Right renal cortex interstitium (tissue), 3 donors: ENCODE results near the gene CD93. TPM values are rescaled to one million over a fixed set of nuclear protein-coding genes. Genes with fewer than 3 reads are reported as not detected.

ENCODE experiments used
- DNase-seq, 3 donors: peaks; one replicate each; pipeline ENCODE4 v3.0.0-alpha.2; 2013; ENCODE audit warnings: low read depth in 3 of 3, low spot score in 2 of 3
- polyA plus RNA-seq, 3 donors: library from polyadenylated mRNA; unstranded; fragments of 120-200 nt; gene quantifications; one replicate each; pipeline ENCODE4 v1.2.1, GENCODE V29; 2013; ENCODE audit not compliant: insufficient read length in 3 of 3

Gene CD93
- polyA plus RNA-seq, 3 donors, result 39.5 to 44.4 (median 44.3) TPM

DNA sequence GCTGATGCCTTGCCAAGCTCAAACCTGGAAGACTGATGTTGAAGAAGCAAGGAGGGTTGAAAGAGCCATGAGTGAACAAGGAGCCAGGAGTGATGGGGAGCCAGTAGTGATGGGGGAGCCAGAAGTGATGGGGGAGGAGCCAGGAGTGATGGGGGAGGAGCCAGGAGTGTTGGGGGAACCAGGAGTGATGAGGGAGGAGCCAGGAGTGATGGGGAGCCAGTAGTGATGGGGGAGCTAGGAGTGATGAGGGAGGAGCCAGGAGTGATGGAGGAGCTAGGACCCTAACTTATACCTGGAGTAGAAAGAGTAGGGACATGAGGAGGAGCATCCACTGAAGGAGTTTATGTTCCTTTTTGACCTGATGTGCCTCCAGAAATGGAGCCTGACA lies 14.6 kb upstream of the CD93 start:
- DNase-seq, result no peak

- no peak for DNase-seq
These were observed 13.9 kb upstream of the CD93 start for GRCh38 chr20:23099791-23100719.

DNA sequence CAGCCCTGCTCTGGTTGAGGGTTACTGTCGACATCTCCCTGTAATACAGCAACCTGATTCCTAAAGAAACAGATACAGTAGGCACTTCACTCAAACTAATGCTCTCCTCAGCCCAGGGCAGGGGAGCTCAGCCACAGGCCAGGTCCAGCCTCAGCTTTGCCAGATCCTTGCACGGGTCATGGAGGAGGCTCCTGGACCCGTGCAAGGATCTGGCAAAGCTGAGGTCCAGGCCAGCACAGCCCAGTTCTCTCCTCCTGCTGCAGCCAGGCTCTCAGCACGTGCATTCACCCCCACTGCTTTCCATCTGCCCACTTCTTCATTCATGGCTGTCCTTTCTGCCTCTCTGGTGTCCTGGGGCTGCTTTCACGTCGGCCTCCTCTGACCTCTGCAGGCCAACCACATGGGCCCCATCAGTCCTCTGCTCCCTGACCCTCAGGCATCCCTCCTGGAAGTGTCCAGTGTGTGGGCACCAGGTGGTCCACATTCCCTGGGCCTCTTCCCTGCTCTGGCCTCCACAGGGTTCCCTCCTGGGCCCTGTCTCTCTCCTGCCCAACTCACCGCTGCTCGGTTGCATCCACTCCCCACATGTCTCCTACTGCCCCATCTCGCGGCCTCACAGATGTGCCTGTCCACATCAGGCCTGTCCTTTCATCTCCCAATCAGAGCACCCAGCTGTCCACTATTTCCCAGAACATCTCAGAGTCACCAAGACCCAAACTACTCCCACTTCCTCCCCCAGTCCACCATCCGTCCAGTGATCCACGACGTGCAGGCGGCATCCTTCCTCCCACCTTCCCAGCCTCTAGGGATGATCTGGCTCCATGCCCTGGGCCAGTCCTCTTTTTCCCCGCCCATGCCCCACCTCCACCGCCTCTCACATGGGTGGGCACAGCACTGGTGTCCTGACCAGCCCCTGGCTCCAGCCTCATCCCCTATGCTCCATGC lies 11.8 kb upstream of the CD93 start:
- DNase-seq, result no peak

DNA sequence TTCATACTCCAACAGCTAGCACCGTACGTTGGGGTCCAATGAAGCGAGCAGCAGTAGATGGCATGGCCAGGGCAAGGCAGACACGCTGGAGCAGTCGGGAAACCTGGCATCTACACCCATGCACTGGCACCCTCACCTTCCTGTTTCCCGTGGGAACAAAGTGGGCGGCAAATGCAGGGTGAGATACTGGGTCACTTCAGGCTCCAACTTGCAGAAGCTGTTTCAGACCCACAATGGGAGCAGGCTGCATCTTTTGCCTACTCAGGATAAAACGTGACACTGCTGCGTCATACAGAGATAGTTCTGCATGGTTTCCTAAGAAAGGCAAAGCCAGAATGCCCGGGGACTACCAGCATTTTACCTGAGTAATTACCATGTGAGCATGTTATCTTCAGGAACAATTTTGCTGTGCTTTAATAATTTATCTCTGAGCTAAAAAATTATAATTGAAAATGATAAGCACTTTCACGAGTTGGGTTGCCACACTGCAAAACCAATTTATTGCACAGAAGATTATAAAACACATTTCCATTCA lies 10.9 kb upstream of the CD93 start:
- no peak for DNase-seq

GRCh38 chr20:23096097-23096496 lies 10.0 kb upstream of the CD93 start:
- no peak for DNase-seq

- DNase-seq, result no peak
These were observed 9.4 kb upstream of the CD93 start for GRCh38 chr20:23095499-23095898.

GRCh38 chr20:23094927-23095326 lies 8.8 kb upstream of the CD93 start:
- DNase-seq, result no peak

GRCh38 chr20:23094213-23094896 lies 8.2 kb upstream of the CD93 start:
- no peak for DNase-seq

DNA sequence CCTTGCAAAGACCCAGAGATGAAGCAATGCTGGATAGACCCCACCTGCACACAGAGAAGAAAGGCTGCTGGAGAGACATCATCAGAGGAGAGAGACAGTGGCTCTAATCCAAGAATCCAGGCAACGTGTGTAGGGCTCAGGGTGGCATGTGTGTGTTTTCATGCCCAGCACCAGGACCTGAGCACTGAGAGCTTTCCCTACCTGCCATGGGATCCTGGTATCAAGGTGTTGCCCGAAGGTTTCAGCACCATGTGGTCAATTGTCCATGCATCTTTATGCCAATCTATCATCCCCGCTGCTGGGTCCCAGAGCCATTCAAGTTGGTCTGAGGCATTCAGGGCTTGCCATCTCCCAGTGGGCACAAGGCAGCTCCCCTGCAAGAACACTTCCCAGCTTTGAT lies 7.5 kb upstream of the CD93 start:
- DNase-seq, result no peak

GRCh38 chr20:23092861-23093495 lies 6.9 kb upstream of the CD93 start:
- no peak for DNase-seq

DNA sequence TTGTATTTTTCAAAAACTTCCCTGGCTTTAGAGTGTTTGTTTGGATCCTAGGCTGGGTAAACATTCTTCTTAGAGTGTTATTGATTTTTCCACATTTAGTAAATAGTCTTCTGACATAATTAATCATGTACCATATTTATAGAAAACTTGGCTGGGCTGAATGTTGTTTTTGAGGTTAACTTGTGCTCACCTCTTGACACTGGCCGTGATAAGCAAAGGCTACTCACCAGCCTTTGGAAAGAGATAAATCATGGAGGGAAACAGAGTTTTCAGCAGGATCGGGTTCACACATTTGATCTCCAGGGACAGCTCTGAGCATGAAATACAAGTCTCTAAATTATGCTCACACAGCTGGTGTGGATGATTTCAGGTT lies 6.2 kb upstream of the CD93 start:
- DNase-seq, result no peak

GRCh38 chr20:23091721-23092383 lies 5.7 kb upstream of the CD93 start:
- no peak for DNase-seq

DNA sequence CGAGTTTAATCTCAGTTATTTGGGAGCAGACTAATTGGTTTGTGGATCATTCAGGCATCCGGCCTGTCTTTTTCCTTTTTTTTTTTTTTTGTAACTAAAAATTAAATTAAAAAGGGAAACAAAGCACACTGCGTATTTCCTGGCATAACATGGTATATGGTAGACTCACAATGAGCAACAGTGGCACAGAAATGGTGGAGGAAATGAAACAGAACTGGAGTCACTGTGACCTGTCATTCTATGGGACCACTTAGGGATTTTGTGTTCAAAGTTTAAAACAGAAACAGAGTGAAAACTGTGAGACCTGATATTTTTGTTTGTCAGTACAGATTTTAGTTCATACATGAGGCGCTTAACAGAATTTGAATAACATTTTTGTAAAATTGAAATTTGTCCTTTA lies 4.8 kb upstream of the CD93 start:
- no peak for DNase-seq

DNA sequence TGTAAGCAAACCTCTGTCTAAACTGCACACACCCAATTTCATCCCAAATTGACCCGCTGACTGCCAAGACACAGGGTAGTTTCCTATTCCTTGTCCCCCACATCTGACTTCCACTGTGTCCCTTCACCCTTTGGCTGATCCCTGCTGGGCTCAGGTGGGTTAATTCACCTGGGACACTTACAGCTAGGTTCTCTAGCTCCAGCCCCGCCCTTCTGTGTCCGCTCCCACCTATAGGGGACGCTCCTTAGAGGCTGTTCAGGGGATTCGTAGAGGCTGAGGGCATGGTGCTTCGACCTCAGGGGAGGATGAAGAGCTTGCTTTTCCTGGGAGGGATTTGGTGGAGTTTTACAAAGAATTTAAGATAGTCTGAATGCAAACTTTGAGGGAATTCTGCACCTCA lies 4.0 kb upstream of the CD93 start:
- DNase-seq, result no peak

GRCh38 chr20:23088866-23089265 lies 2.7 kb upstream of the CD93 start:
- DNase-seq, result no peak

DNA sequence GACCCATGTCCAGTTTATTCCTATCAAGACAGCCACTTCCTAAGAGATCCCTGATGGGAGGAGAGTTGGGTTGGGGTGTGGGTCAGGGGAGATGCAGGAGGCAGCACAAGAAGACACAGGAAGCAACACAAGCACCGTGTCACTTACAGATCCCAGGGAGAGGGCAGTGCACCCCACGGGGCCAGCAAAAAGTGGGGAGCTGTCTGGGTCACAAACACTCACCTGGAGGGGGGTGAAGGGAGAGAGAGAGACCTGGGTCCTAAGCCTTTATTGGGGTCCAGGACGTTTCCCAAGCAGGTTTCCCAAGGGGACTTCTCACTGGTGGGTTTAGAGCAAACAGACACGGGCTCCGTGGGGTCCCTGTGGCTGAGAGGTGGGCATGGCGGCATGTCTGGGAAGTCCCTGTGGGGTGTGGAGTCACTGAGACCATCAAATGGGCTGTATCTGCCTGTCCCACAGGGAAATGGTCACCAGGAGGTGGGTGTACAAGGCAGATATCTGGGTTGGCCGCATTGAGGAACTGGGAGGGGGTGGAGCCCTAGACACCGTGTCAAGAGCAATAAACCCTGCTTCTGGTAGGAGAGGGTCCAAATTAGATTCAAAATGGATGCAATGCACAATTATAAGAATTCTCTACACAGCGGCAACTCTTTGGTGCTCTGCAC lies 1.6 kb upstream of the CD93 start:
- DNase-seq, result no peak

DNA sequence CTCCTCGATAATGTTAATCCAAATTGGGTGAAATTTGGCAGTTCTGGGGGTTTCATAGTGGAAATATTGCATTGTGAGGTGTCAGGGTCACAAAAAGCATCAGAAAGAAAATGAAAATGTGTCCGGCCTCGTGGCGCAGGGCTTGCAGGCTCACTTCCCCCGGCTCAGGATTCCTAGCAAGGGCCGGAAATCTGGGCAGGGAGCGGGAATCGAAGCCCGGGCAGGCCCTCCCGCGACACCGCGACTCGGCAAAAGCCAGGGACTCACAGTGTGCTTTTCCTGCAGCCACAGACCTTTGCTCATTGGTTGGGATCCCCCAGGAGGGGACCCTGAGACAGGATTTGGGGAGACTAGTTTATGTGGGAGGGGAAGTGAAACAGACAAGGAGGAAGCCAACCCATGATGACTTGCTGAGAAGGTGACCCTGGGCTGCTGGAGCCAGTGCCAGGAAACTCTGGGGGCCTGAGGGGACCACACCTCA lies 847 bp upstream of the CD93 start:
- DNase-seq, result no peak

- no peak for DNase-seq
These were observed 578 bp downstream of the CD93 start for GRCh38 chr20:23085436-23086055.
